Endodermal cell (in vitro differentiated cells): Measurements from ENCODE around the gene DDAH1. TPM values are rescaled to one million over a fixed set of nuclear protein-coding genes. Genes with fewer than 3 reads are reported as not detected.
A peak's percentile ranks its signal among the peaks of the same experiment; 100 is the strongest.

Source experiments
- DNase-seq: peaks from one replicate; pipeline ENCODE4 v3.0.0-alpha.2; 2017
- H3K27ac ChIP-seq: 2 replicates; pipeline ENCODE4 v1.5.1; 2013; ENCODE audit warnings: mild to moderate bottlenecking, low read depth, low read length, moderate library complexity
- H3K27me3 ChIP-seq: 2 replicates; pipeline ENCODE4 v1.6.1; 2013; ENCODE audit warnings: mild to moderate bottlenecking, low read length, moderate library complexity; ENCODE audit not compliant: insufficient read depth, control insufficient read depth, poor library complexity, severe bottlenecking
- H3K36me3 ChIP-seq: 2 replicates; pipeline ENCODE4 v1.7.0; 2013; ENCODE audit warnings: mild to moderate bottlenecking, low read length, moderate library complexity; ENCODE audit not compliant: control insufficient read depth, insufficient read depth
- H3K4me1 ChIP-seq: one replicate; pipeline ENCODE4 v1.7.0; 2013; ENCODE audit warnings: low read length; ENCODE audit not compliant: control insufficient read depth, insufficient read depth
- H3K4me3 ChIP-seq: 2 replicates; pipeline ENCODE4 v1.5.1; 2013; ENCODE audit warnings: mild to moderate bottlenecking, low read length, moderate library complexity
- H3K9ac ChIP-seq: 2 replicates; pipeline ENCODE4 v1.6.1; 2013; ENCODE audit warnings: mild to moderate bottlenecking, low read length, moderate library complexity; ENCODE audit not compliant: poor library complexity, severe bottlenecking; ENCODE audit errors: extremely low read depth
- H3K9me3 ChIP-seq: 2 replicates; pipeline ENCODE4 v1.6.1; 2013; ENCODE audit warnings: mild to moderate bottlenecking, low read length, moderate library complexity; ENCODE audit not compliant: control insufficient read depth
- H3K27ac Mint-ChIP-seq: 2 replicates; pipeline ENCODE4 v1.8.0; 2020; ENCODE audit warnings: mixed read lengths
- H3K27me3 Mint-ChIP-seq: 2 replicates; pipeline ENCODE4 v1.8.0; 2021; ENCODE audit warnings: mild to moderate bottlenecking, mixed read lengths; ENCODE audit not compliant: insufficient read depth
- H3K36me3 Mint-ChIP-seq: 2 replicates; pipeline ENCODE4 v1.8.0; 2020; ENCODE audit warnings: low read depth, mixed read lengths
- H3K4me1 Mint-ChIP-seq: 2 replicates; pipeline ENCODE4 v1.8.0; 2020; ENCODE audit warnings: mixed read lengths
- H3K4me3 Mint-ChIP-seq: 2 replicates; pipeline ENCODE4 v1.8.0; 2020; ENCODE audit warnings: mild to moderate bottlenecking, moderate library complexity, mixed read lengths
- H3K9me3 Mint-ChIP-seq: 2 replicates; pipeline ENCODE4 v1.8.0; 2020; ENCODE audit warnings: mild to moderate bottlenecking, mixed read lengths
- WGBS, 2 experiments: methylation state at CpG; one replicate each; pipeline versions ENCODE4 v1.1.5 to v1.1.7; 2013; ENCODE audit warnings: missing lambda C conversion rate in 2 of 2, mixed read lengths in 1 of 2; ENCODE audit not compliant: insufficient coverage in 1 of 2, insufficient read length in 1 of 2; 5-methylcytosine and 5-hydroxymethylcytosine counted together
- total RNA-seq, 2 donors: library from RNA; stranded (reverse); fragmentation: NEBNext Ultra II Directional in 1 of 2; extraction: Animal tissue kit (Norgen Biotek cat#: 25700) in 1 of 2; gene quantifications; 2 replicates in 1 of 2; 3 replicates in 1 of 2; pipeline ENCODE4 v1.2.1, GENCODE V29; 2021
- TF ChIP-seq, protein P1 (sequence below): fragments of 200-600 bp; sonication (generic); conservative IDR thresholded peaks from 2 replicates; pipeline ENCODE4 v1.5.0; 2021; ENCODE audit warnings: antibody characterized with exemption, mild to moderate bottlenecking

Gene DDAH1
- total RNA-seq, 2 donors from 2014 or later, result 16.3 to 22.8 TPM

DNA sequence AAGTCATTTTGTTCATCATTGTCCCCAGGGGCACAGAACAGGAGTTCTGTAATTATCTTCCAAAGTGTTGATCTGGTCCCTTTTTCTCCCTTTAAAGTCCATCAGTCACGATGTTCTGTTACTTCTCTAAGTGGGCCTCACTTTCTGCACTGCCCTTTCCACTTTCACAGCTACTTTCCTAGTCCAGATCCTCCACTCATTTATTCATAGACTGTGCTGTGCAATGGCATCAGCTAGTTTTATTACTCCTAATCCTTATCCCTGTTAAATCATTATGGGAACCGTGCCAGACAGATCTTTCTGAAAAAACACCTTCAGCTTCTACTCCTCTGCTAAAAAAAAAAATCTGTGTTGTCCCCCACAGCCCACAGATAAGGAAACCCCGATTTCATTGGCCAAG, 124.5 kb downstream of the DDAH1 start:
- Mint-ChIP-seq H3K27me3 (no peaks in the 10 kb centered on the region), H3K27ac (no peak overlapping the region), H3K9me3 (no peaks in the 10 kb centered on the region), H3K4me3 (no peak overlapping the region), H3K4me1 (peaks cover 22% of the 10 kb centered on the region), H3K36me3 (no peaks in the 10 kb centered on the region)
- Histone ChIP-seq H3K9me3 (no peaks in the 10 kb centered on the region), H3K27me3 (no peaks in the 10 kb centered on the region), H3K9ac (no peak overlapping the region), H3K4me3 (no peak overlapping the region), H3K4me1 (no peaks in the 10 kb centered on the region), H3K27ac (no peak overlapping the region), H3K36me3 (no peaks in the 10 kb centered on the region)
- DNase-seq, result no peak
- 88 to 91% methylated on average over 2 to 3 of the region's 3 CpGs for whole genome bisulfite sequencing, 2 experiments
- TF ChIP-seq, protein P1, sequence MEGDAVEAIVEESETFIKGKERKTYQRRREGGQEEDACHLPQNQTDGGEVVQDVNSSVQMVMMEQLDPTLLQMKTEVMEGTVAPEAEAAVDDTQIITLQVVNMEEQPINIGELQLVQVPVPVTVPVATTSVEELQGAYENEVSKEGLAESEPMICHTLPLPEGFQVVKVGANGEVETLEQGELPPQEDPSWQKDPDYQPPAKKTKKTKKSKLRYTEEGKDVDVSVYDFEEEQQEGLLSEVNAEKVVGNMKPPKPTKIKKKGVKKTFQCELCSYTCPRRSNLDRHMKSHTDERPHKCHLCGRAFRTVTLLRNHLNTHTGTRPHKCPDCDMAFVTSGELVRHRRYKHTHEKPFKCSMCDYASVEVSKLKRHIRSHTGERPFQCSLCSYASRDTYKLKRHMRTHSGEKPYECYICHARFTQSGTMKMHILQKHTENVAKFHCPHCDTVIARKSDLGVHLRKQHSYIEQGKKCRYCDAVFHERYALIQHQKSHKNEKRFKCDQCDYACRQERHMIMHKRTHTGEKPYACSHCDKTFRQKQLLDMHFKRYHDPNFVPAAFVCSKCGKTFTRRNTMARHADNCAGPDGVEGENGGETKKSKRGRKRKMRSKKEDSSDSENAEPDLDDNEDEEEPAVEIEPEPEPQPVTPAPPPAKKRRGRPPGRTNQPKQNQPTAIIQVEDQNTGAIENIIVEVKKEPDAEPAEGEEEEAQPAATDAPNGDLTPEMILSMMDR, result no peak

DNA sequence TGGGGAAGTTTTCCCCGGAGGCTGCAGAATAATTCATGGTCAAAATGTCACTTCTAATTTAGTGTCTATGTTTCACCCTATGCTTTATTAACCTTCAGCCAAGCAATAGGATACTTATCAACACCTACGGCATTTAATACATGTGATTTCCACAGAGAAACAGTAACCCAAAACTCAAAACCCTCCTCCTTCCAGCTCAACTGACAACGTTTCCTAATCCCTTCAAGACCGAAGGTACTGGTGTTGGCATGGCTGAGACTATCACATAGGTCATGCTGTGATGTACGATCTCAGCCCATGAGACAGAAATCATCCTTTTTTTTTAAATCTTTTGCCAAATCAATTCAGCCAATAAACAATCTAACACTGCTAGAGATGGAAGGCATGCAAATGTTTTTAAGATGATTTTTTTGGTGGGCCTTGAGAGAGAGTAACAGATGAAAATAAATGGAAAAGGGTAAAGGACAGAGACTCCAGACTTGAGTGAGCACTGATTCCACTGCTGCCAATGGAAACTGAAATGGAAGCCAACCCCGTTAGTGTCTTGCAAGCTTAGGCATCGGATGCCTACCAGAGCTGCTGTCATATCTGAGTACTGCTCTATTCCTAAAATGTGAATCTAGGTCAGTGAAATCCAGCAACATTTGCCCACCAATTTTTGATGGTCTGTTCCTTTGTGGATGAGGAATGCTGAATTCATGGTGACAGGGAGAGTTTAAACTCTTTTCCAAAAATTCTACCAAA, 125.1 kb downstream of the DDAH1 start:
- H3K4me3 ChIP-seq, result no peak overlapping the region
- Mint-ChIP-seq H3K27me3 (no peaks in the 10 kb centered on the region), H3K4me3 (no peak overlapping the region), H3K36me3 (no peaks in the 10 kb centered on the region), H3K4me1 (peaks cover 22% of the 10 kb centered on the region), H3K27ac (peak overlapping the region; percentile 71), H3K9me3 (no peaks in the 10 kb centered on the region)
- H3K9me3 ChIP-seq, result no peaks in the 10 kb centered on the region
- no peak for DNase-seq
- TF ChIP-seq, protein P1, result no peak
- WGBS, 2 experiments, result 79 to 90% methylated on average over 5 to 7 of the region's 7 CpGs
- no peaks in the 10 kb centered on the region for H3K27me3 ChIP-seq
- H3K36me3 ChIP-seq, result no peaks in the 10 kb centered on the region
- H3K9ac ChIP-seq, result no peak overlapping the region
- no peak overlapping the region for H3K27ac ChIP-seq
- H3K4me1 ChIP-seq, result no peaks in the 10 kb centered on the region

DNA sequence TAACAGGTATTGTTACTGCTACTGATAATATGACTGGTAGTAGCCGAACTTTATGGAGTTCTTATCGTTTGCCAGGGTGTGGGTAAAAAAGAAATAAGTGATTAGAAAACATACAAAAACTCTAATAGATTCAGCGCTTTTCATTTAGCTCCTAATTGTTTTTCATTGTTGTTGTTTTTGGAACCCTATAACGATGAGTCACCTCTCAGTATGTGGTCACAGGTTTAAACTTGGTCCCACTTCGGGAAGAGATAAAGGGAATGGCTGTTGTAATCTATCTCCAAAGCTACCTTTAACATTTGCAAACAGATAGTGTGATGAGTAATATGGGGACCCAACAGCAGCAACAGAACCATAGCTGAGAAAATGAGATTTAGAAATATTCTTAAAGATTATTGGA, 125.9 kb downstream of the DDAH1 start:
- Mint-ChIP-seq H3K4me3 (no peak overlapping the region), H3K4me1 (peaks cover 20% of the 10 kb centered on the region), H3K27me3 (no peaks in the 10 kb centered on the region), H3K36me3 (no peaks in the 10 kb centered on the region), H3K9me3 (peaks cover 2% of the 10 kb centered on the region), H3K27ac (peak overlapping the region; percentile 71)
- Histone ChIP-seq H3K27ac (no peak overlapping the region), H3K27me3 (no peaks in the 10 kb centered on the region), H3K9me3 (no peaks in the 10 kb centered on the region), H3K4me1 (no peaks in the 10 kb centered on the region), H3K36me3 (no peaks in the 10 kb centered on the region), H3K4me3 (no peak overlapping the region), H3K9ac (no peak overlapping the region)
- TF ChIP-seq, protein P1, result no peak
- no peak for DNase-seq
- 66 to 84% methylated on average over 3 to 5 of the region's 5 CpGs for WGBS, 2 experiments
